ENCODE data around the gene FRG1.
"Not testable (repeated sequence)": the region's sequence is repeated elsewhere in the genome, so short reads cannot be mapped to it uniquely, and the experiment has no call there.

Gene FRG1

GRCh38 chr4:189988877-189989431, 48.3 kb downstream of the FRG1 start:
- no peak for DNase-seq

DNA sequence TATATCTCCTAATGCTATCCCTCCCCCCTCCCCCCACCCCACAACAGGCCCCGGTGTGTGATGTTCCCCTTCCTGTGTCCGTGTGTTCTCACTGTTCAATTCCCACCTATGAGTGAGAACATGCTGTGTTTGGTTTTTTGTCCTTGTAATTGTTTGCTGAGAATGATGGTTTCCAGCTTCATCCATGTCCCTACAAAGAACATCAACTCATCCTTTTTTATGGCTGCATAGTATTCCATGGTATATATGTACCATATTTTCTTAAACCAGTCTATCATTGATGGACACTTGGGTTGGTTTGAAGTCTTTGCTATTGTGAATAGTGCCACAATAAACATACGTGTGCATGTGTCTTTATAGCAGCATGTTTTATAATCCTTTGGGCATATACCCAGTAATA, 49.3 kb downstream of the FRG1 start:
- not testable (repeated sequence) for DNase-seq
